Hepatic stellate cell (primary cell): ENCODE measurements around the gene PIGO.

Experiments
- DNase-seq: peaks from one replicate; pipeline ENCODE4 v3.0.0; 2011; ENCODE audit warnings: low spot score

Gene PIGO

GRCh38 chr9:35106343-35106730, 9.9 kb upstream of the PIGO start:
- no peak for DNase-seq

- DNase-seq: no peak
Observed at GRCh38 chr9:35105571-35106342, 9.4 kb upstream of the PIGO start.

- no peak for DNase-seq
Observed at GRCh38 chr9:35105126-35105525, 8.7 kb upstream of the PIGO start.

GRCh38 chr9:35104586-35104985, 8.2 kb upstream of the PIGO start:
- DNase-seq: no peak

DNA sequence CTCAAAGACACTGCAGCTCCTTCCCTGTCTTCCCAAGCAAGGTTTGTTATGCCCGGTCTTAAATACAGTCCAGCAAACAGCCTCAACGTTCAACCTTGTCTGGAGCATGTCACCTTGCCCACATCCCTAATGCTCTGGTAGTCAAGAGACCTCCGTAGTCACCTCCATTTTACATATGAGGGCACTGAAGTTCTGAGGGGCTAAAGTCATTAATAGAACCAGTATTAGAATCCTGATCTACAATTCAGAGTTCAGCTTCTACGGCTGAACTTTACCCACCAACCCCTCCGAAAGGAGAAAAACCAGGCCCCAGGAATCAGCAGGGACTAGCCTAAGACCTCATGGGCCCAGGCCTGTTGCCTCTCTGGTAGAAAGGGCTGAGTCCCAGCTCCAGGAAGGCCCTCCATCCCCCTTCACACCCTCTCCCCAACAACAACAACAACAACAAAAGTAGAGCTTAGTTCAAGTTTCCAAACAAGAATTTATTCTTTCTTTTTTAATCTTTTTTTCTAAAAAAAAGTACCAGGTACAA, 7.3 kb upstream of the PIGO start:
- DNase-seq: no peak

GRCh38 chr9:35102769-35103659, 6.6 kb upstream of the PIGO start, which contains the start of gene STOML2:
Gene STOML2 (minus strand): TSS chr9:35103131. CDS start chr9:35103094, 37 bp downstream.
- peak; percentile 98 for DNase-seq

DNA sequence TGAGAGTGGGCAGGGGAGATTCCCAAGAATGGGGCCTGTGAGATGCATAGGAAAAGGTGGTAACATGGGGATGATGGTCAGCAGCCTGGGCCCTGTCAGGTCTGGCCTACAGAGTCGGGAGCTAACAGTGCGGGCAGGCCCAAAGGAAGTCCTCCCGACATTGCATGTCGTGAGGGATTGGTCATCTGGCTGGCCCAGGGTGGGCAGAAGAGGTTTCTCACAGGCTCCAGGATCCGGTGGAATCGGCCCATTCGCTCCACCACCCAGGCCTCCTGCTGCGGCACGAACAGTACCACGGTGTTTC, 6.0 kb upstream of the PIGO start:
- no peak for DNase-seq

- no peak for DNase-seq
Observed at GRCh38 chr9:35097573-35097972, 1.2 kb upstream of the PIGO start.

GRCh38 chr9:35091536-35091935, 4.9 kb downstream of the PIGO start:
- no peak for DNase-seq

DNA sequence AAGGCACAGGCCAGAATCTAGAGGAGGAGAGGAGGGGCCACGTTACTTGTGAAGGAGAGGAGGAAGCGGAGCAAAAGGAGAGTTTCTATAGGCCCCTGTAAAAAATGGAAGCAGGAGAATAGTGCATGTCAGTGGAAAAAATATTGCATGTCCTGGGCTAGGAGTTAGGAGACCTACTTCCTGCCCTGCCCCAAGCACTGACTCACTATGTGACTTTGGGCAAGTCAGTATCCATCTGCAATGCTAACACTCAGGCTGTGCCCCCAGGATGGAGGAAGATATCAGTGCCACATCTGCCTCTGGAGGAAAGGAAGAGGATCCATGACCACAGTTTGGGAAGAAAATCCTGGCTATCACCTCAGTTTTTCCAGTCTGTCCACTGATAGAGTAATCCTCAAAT, 7.0 kb downstream of the PIGO start:
- no peak for DNase-seq

GRCh38 chr9:35085078-35085477, 11.3 kb downstream of the PIGO start:
- no peak for DNase-seq

- DNase-seq: peak; percentile 97
Observed at GRCh38 chr9:35079426-35080341, 16.7 kb downstream of the PIGO start, which contains the start of gene FANCG. Gene FANCG (minus strand): TSS chr9:35079942. CDS start chr9:35079524, 418 bp downstream.

DNA sequence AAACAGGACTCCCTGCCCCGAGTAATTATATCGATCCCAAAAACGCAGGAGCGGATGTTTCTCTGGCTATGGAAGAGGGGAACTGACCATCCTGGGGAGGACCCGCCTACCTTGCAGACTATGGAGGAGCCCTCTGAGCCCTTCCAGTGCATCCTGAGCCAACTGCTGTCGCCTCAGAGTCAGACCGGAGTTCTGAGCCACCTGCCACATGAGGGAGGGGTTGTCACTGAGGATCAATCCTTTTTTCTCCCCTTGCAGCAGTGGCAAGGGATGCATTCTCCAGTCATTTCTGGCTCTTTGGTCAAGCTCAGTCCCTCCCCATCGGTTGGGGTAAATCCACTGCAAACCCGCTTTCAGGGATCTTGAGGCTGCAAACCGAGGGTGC, 17.4 kb downstream of the PIGO start:
- DNase-seq: no peak

- DNase-seq: no peak
Observed at GRCh38 chr9:35078066-35078465, 18.3 kb downstream of the PIGO start.

DNA sequence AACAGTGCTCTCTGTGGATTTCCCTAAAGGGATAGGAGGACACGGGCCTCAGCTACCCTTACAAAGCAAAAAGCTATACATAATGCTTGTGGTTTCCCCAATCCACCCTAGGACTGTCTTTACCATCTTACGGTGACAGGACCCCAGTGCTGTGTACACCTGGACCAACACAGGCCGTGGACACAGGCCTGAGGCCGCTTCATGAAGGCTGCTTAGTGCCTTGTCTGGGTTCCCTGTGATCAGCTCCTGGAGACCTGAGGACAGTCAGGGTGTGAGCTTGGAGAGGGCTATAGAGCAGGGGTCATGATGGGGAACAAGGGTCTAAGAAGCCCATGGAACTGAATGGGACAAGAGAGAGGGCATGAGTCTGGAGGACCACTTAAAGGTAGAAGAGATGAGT, 19.5 kb downstream of the PIGO start:
- no peak for DNase-seq

DNA sequence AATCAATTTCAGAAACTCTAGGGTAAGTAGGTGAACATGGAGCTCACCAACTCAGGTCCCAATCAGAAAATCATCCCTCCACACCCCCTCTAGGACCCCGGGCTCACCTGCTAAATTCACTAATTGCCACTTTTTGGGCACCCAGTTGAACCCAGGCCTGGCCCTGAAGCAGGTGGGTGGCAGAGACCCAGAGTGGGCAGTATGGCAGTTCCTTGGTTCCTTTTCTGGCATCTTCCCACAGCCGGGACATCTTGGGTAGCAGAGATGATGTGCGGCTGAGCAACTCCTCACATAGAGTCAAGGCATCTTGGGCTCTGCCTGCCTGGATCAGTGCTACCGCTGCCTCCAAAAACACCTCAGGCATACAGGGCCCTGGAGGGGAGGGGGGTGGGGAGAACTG, 21.0 kb downstream of the PIGO start:
- no peak for DNase-seq

GRCh38 chr9:35074791-35075190, 21.6 kb downstream of the PIGO start:
- DNase-seq: no peak

GRCh38 chr9:35074141-35074540, 22.2 kb downstream of the PIGO start:
- DNase-seq: no peak

DNA sequence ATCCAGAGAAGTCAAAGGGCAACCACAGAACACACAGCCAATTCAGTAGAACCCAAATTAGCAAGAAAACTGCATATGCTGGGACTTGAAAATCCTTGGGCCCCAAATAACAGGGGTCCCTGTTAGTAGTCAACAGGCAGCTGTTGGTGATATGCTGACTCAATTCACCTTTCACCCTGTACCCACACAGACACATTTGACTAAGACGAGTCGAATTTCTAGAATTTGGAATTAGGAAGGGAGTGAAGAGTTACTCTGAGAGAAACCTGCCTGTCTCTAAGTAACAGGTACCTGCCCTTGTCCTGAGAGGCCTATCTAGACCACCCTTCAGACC, 23.1 kb downstream of the PIGO start:
- no peak for DNase-seq

- DNase-seq: peak; percentile 100
Observed at GRCh38 chr9:35072461-35073278, 23.7 kb downstream of the PIGO start, which contains the start of gene VCP. Gene VCP (minus strand): TSS chr9:35072625. CDS start chr9:35072353, 272 bp downstream.

GRCh38 chr9:35071814-35072460, 24.5 kb downstream of the PIGO start:
- peak; percentile 85 for DNase-seq
